ENCODE results near the gene TOP3B.

DNA sequence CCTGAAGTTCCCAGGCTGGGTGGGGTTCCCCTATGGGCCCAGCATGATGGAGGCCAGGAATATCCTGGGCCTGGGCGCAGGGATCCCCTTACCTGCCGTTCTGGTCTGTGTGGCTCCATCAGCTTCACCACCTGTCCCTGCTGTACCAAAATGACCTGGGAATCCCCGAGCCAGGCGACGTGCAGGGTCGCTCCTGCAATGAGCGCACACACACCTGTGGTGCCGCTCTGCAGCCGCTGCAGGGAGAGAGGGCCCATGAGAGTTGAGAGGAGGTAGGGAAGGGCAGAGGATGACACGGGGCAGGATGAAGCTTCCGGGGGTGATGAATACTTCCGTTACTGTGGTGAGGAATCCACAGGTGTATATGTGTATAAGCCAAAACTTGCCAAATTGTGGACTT, 51.5 kb downstream of the TOP3B start:
- TF ChIP-seq, protein P1, sequence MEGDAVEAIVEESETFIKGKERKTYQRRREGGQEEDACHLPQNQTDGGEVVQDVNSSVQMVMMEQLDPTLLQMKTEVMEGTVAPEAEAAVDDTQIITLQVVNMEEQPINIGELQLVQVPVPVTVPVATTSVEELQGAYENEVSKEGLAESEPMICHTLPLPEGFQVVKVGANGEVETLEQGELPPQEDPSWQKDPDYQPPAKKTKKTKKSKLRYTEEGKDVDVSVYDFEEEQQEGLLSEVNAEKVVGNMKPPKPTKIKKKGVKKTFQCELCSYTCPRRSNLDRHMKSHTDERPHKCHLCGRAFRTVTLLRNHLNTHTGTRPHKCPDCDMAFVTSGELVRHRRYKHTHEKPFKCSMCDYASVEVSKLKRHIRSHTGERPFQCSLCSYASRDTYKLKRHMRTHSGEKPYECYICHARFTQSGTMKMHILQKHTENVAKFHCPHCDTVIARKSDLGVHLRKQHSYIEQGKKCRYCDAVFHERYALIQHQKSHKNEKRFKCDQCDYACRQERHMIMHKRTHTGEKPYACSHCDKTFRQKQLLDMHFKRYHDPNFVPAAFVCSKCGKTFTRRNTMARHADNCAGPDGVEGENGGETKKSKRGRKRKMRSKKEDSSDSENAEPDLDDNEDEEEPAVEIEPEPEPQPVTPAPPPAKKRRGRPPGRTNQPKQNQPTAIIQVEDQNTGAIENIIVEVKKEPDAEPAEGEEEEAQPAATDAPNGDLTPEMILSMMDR (IDR thresholded peaks at IDR 0.05; ENCODE audit: poor library complexity, severe bottlenecking) = no peak
- TF ChIP-seq, protein P2, sequence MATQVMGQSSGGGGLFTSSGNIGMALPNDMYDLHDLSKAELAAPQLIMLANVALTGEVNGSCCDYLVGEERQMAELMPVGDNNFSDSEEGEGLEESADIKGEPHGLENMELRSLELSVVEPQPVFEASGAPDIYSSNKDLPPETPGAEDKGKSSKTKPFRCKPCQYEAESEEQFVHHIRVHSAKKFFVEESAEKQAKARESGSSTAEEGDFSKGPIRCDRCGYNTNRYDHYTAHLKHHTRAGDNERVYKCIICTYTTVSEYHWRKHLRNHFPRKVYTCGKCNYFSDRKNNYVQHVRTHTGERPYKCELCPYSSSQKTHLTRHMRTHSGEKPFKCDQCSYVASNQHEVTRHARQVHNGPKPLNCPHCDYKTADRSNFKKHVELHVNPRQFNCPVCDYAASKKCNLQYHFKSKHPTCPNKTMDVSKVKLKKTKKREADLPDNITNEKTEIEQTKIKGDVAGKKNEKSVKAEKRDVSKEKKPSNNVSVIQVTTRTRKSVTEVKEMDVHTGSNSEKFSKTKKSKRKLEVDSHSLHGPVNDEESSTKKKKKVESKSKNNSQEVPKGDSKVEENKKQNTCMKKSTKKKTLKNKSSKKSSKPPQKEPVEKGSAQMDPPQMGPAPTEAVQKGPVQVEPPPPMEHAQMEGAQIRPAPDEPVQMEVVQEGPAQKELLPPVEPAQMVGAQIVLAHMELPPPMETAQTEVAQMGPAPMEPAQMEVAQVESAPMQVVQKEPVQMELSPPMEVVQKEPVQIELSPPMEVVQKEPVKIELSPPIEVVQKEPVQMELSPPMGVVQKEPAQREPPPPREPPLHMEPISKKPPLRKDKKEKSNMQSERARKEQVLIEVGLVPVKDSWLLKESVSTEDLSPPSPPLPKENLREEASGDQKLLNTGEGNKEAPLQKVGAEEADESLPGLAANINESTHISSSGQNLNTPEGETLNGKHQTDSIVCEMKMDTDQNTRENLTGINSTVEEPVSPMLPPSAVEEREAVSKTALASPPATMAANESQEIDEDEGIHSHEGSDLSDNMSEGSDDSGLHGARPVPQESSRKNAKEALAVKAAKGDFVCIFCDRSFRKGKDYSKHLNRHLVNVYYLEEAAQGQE (IDR thresholded peaks at IDR 0.05; ENCODE audit: borderline replicate concordance) = no peak
- TF ChIP-seq EZH2 (IDR thresholded peaks at IDR 0.05; ENCODE audit: borderline replicate concordance, insufficient read depth, low read length, poor library complexity, severe bottlenecking) (no peak), RAD21 (conservative IDR thresholded peaks at IDR 0.05) (no peak)

Data from neural cell (in vitro differentiated cells).